OCI-LY7 (cell line): ENCODE data around the gene CFAP97. TPM values are rescaled to one million over a fixed set of nuclear protein-coding genes. Genes with fewer than 3 reads are reported as not detected.

Source experiments
- BruUV-seq: library from RNA; stranded (reverse); fragments of 400-500 nt; replicated peaks from 2 replicates; lab custom pipeline; 2021; lab: Mats Ljungman, UMichigan
- CTCF ChIA-PET: fragments of 300-600 bp; sonication (Branson Sonifier 250); formaldehyde crosslinking; loops from one replicate; lab custom pipeline; 2022; ENCODE audit warnings: antibody characterized with exemption; ENCODE audit not compliant: unreplicated experiment; lab: Charles Lee
- POLR2A ChIA-PET: fragments of 300-600 bp; sonication (Branson Sonifier 250); formaldehyde crosslinking; loops from one replicate; lab custom pipeline; 2022; ENCODE audit warnings: antibody characterized with exemption; lab: Charles Lee
- DNase-seq: peaks from one replicate; pipeline ENCODE4 v3.0.0-alpha.2; 2015; ENCODE audit warnings: low spot score
- H2AFZ ChIP-seq: fragments of 200-600 bp; sonication (generic), shearing (Covaris generic); 2 replicates; pipeline ENCODE4 v1.6.1; 2014; ENCODE audit warnings: mild to moderate bottlenecking, antibody characterized with exemption, low read length, moderate library complexity
- H3K27ac ChIP-seq: fragments of 200-600 bp; sonication (generic); 2 replicates; pipeline ENCODE4 v1.5.1; 2014; ENCODE audit warnings: mixed run types, low read depth, mild to moderate bottlenecking, moderate library complexity, low read length, inconsistent platforms; ENCODE audit not compliant: poor library complexity, severe bottlenecking
- H3K36me3 ChIP-seq: fragments of 200-600 bp; sonication (generic); 2 replicates; pipeline ENCODE4 v1.6.1; 2014; ENCODE audit warnings: mild to moderate bottlenecking, antibody characterized with exemption, low read length, moderate library complexity, mixed read lengths; ENCODE audit not compliant: insufficient read depth
- H3K4me1 ChIP-seq: fragments of 200-600 bp; sonication (generic); 2 replicates; pipeline ENCODE4 v1.5.1; 2014; ENCODE audit warnings: mild to moderate bottlenecking, low read length; ENCODE audit not compliant: insufficient read depth, poor library complexity, severe bottlenecking
- H3K4me2 ChIP-seq: fragments of 200-600 bp; sonication (generic); 2 replicates; pipeline ENCODE4 v1.6.1; 2014; ENCODE audit warnings: mild to moderate bottlenecking, low read length
- H3K4me3 ChIP-seq: fragments of 200-600 bp; sonication (generic); 2 replicates; pipeline ENCODE4 v1.5.1; 2014; ENCODE audit warnings: mild to moderate bottlenecking, low read depth, low read length; ENCODE audit not compliant: poor library complexity, severe bottlenecking
- H3K79me2 ChIP-seq: fragments of 200-600 bp; sonication (generic); 2 replicates; pipeline ENCODE4 v1.6.1; 2016; ENCODE audit warnings: low read depth, mild to moderate bottlenecking, low read length, moderate library complexity, mixed read lengths; ENCODE audit not compliant: insufficient read depth
- H3K9me2 ChIP-seq: fragments of 200-600 bp; sonication (generic); 2 replicates; pipeline ENCODE4 v1.6.1; 2016; ENCODE audit warnings: mild to moderate bottlenecking, low read length, mixed read lengths; ENCODE audit not compliant: insufficient read depth
- H3K9me3 ChIP-seq: fragments of 200-600 bp; sonication (generic); 2 replicates; pipeline ENCODE4 v1.6.1; 2014; ENCODE audit warnings: mild to moderate bottlenecking, mixed run types, low read length, mixed read lengths
- H4K20me1 ChIP-seq: fragments of 200-600 bp; sonication (generic); 2 replicates; pipeline ENCODE4 v1.6.1; 2014; ENCODE audit warnings: mild to moderate bottlenecking, antibody characterized with exemption, low read length, moderate library complexity, mixed read lengths; ENCODE audit not compliant: insufficient read depth
- CTCF ChIP-seq: fragments of 200-600 bp; sonication (generic); conservative IDR thresholded peaks from 2 replicates; pipeline ENCODE4 v1.5.1; 2014; ENCODE audit warnings: mild to moderate bottlenecking, antibody characterized with exemption, low read length, moderate library complexity, mixed read lengths
- EZH2phosphoT487 ChIP-seq: fragments of 200-600 bp; sonication (generic); IDR thresholded peaks from 2 replicates; pipeline ENCODE4 v1.6.1; 2018; ENCODE audit warnings: low read depth, borderline replicate concordance, mild to moderate bottlenecking, mixed run types, antibody characterized with exemption, low read length, moderate library complexity, mixed read lengths
- intact Hi-C: fragments of 100-400 bp; cut with micrococcal nuclease; formaldehyde crosslinking; loops from one replicate; pipeline ENCODE4 v1.10.0; 2022; ENCODE audit not compliant: unreplicated experiment
- total RNA-seq, 2 experiments: library from RNA; depleted of rRNA in 1 of 2; stranded (reverse); fragments of >200 nt in 1 of 2; shearing (Covaris generic) in 1 of 2; gene quantifications; 2 replicates each; pipeline ENCODE4 v1.2.3, GENCODE V29; 2014 to 2022

The CFAP97 gene
- total RNA-seq, 2 experiments from 2014 or later: 22.7 to 57.3 TPM

- DNase-seq: no peak
- H3K4me1 ChIP-seq: peaks cover 40% of the 10 kb centered on the region
- H3K79me2 ChIP-seq: peaks cover 76% of the 10 kb centered on the region
- BruUV-seq: no TSS peak
- intact Hi-C loops: no loop called here
- H4K20me1 ChIP-seq: no peaks in the 10 kb centered on the region
- H3K36me3 ChIP-seq: peaks cover 15% of the 10 kb centered on the region
- H3K9me2 ChIP-seq: no peaks in the 10 kb centered on the region
- H3K4me2 ChIP-seq: no peak overlapping the region
- no peak for TF ChIP-seq CTCF
- TF ChIP-seq EZH2phosphoT487: no peak
- no peaks in the 10 kb centered on the region for H3K9me3 ChIP-seq
- CTCF ChIA-PET: no interaction called here
- H3K4me3 ChIP-seq: no peak overlapping the region
- no peak overlapping the region for H3K27ac ChIP-seq
- POLR2A ChIA-PET: interaction anchor here (0.5 to 1.1 kb wide), 8 partner anchors 8 to 892 kb away, joined by 3 to 6 read pairs (median 3); no protein-coding TSS in a partner anchor
- no peak overlapping the region for H2AFZ ChIP-seq
Observed at GRCh38 chr4:185221491-185221890, 17.7 kb upstream of the CFAP97 start.

- Histone ChIP-seq H3K9me3 (no peaks in the 10 kb centered on the region), H3K4me2 (peak overlapping the region; percentile 79), H3K79me2 (peaks cover 78% of the 10 kb centered on the region), H3K4me1 (peaks cover 58% of the 10 kb centered on the region), H3K36me3 (peaks cover 26% of the 10 kb centered on the region), H3K27ac (peak overlapping the region; percentile 68), H3K4me3 (peak overlapping the region; percentile 57), H2AFZ (0 out of 2 replicates have a peak overlapping the region, but pooled peaks have one; percentile 40), H4K20me1 (no peaks in the 10 kb centered on the region), H3K9me2 (no peaks in the 10 kb centered on the region)
- ChIA-PET CTCF (interaction anchor here (0.8 kb wide), 1 partner anchor 34 kb away, joined by 3 read pairs; no protein-coding TSS in a partner anchor), POLR2A (interaction anchor here (0.6 to 2.7 kb wide), 17 partner anchors 12 to 486 kb away, joined by 3 to 12 read pairs (median 4); partner anchors contain the start of gene CENPU)
- intact Hi-C loops: loop anchor here (2.0 kb wide), 1 partner anchor 47 kb away; no protein-coding TSS in a partner anchor
- no TSS peak for BruUV-seq
- DNase-seq: peak; percentile 65
- no peak for TF ChIP-seq EZH2phosphoT487
- TF ChIP-seq CTCF: no peak
Observed at GRCh38 chr4:185219551-185220344, 15.9 kb upstream of the CFAP97 start.
